ENCODE data around the gene TYW1.
"Not testable (repeated sequence)": the region's sequence is repeated elsewhere in the genome, so short reads cannot be mapped to it uniquely, and the experiment has no call there.

DNA sequence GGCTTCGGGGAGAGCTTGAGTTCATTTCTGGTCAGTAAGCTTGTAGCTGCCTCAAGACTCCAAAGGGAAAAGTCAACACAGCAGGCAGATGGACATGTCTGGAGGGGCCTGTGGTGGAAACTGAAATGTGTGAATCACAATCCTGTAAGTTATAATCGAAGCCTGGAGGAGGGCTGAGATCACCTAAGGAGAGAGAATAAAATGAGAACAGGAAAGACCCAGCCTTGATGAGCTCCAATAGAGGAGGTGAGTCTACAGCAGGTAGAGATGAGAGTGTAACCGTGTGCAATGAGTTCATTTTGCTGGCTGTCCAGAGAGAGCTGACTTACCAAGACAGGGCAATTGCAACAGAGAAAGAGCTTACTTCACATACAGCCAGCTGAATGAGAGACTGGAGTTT is 258.4 kb downstream of the TYW1 start:
- TF ChIP-seq, protein P1, sequence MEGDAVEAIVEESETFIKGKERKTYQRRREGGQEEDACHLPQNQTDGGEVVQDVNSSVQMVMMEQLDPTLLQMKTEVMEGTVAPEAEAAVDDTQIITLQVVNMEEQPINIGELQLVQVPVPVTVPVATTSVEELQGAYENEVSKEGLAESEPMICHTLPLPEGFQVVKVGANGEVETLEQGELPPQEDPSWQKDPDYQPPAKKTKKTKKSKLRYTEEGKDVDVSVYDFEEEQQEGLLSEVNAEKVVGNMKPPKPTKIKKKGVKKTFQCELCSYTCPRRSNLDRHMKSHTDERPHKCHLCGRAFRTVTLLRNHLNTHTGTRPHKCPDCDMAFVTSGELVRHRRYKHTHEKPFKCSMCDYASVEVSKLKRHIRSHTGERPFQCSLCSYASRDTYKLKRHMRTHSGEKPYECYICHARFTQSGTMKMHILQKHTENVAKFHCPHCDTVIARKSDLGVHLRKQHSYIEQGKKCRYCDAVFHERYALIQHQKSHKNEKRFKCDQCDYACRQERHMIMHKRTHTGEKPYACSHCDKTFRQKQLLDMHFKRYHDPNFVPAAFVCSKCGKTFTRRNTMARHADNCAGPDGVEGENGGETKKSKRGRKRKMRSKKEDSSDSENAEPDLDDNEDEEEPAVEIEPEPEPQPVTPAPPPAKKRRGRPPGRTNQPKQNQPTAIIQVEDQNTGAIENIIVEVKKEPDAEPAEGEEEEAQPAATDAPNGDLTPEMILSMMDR (IDR thresholded peaks at IDR 0.05), result not testable (repeated sequence)
- TF ChIP-seq POLR2A (IDR thresholded peaks at IDR 0.05), result not testable (repeated sequence)

Data from prostate gland (tissue), 2 donors.